Stimulated activated CD4-positive, alpha-beta T cell treated with anti-CD3 and anti-CD28 coated beads, Interleukin-4, amount 100 ng/mL, for 4 hours (primary cell): ENCODE results near the gene CDK10.
A peak's percentile ranks its signal among the peaks of the same experiment; 100 is the strongest.
"Not testable (repeated sequence)": the region's sequence is repeated elsewhere in the genome, so short reads cannot be mapped to it uniquely, and the experiment has no call there.

Experiments used
- DNase-seq, 2 experiments: peaks; one replicate each; pipeline ENCODE4 v3.0.0-alpha.2; 2020

CDK10 gene

DNA sequence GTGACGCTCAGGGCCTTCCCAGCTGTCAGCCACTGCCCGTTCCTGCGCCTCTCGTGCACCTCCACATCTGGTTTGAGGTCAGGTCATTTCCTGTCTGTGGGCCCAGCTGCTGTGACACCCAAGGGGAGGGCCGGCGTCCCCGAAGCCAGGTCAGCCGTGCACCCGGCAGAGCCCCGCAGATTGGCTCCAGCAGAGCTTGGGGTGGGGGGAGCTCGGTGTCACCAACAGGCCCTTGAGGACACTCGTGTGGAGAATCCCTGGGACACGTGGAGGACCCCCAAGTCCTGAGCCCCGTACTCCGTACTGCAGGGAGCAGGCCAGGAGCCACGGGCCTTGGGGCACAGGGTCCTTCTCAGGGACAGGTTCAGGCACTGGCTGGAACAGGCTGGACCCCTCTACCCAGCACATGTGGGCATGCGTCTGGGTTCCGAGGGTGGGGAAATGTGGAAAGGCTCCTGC is 10.2 kb downstream of the CDK10 start:
- DNase-seq, result no peak

DNA sequence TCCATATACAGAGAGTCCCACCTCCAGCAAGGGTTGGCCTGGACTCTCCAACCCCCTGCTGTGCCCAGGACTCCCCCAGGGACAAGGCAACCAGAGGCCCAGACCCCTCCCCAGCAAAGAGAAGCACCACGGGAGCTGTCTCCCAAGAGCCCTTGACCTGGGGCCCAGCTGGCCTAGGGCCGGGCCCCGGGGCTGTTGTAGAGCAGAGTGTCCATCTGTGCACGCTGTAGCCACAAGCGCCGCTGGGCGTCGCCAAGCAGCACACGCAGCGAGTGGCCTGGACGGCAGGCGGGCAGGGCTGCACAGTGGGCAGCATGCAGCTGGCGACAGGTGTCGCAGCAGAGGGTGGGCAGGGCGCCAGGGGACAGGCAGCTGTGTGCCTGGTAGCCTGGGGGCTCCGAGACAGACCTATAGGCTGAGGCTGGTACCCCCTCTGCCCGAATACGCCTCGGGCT is 10.7 kb downstream of the CDK10 start:
- DNase-seq, result no peak

DNA sequence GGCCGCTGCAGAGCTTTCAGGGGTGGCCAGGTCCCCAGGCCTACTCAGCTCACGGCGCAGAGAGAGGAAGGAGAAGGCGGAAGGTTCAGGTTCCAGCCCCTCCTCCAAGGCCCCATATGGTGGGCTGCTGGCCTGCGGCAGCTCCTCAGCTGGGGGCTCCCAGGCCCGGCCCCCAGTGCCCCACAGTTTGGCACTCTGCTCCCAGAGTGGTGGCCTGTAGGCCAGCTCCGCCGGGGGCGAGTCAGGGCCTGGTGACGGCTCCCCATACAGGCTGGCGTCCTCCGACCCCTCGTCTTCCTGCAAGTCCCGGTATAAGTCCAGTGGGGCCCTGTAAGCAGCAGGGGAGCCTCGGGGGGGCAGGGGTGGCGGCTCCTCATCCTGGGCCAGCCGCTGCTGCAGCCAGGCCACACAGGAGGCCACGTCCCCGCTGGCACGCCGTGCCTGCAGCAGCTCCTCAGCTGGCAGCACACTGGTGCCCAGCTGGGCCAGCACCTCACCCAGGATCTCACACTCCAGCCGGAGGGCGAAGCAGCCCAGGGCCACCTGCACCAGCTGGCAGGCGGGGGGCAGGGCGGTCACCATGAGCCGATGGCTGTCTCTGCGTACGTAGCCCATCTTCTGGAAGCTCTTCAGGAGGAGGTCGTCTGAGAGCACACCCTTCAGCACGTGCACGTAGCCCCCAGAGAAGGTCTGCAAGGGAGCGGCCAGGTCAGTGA is 11.3 kb downstream of the CDK10 start:
- DNase-seq, result no peak

DNA sequence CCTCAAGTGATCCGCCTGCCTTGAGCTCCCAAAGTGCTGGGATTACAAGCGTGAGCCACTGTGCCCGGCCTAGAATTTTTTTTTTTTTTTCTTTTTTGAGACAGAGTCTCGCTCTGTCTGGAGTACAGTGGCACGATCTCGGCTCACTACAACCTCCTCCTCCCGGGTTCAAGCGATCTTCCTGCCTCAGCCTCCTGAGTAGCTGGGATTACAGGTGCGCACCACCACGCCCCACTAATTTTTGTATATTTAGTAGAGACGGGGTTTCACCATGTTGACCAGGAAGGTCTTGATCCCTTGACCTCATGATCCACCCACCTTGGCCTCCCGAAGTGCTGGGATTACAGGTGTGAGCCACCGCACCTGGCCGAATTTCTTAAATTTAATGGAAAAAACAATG is 12.2 kb downstream of the CDK10 start:
- DNase-seq, result not testable (repeated sequence)

DNA sequence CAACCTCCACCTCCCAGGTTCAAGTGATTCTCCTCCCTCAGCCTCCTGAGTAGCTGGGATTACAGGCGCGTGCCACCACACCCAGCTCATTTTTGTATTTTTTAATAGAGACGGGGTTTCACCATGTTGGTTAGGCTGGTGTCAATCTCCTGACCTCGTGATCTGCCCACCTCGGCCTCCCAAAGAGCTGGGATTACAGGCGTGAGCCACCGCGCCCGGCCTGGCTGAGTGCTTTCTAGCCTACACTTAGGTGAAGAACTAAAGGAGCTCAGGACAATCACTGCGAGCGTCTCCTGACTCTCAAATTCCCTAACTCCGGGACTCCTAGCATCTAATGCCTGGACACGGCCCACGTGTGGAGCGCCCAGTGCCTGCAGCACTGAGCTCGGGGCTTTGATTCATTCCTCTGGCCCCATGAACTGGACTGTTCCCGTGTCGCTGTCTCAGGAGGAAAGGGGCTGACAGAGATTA is 13.2 kb downstream of the CDK10 start:
- DNase-seq, result not testable (repeated sequence)

DNA sequence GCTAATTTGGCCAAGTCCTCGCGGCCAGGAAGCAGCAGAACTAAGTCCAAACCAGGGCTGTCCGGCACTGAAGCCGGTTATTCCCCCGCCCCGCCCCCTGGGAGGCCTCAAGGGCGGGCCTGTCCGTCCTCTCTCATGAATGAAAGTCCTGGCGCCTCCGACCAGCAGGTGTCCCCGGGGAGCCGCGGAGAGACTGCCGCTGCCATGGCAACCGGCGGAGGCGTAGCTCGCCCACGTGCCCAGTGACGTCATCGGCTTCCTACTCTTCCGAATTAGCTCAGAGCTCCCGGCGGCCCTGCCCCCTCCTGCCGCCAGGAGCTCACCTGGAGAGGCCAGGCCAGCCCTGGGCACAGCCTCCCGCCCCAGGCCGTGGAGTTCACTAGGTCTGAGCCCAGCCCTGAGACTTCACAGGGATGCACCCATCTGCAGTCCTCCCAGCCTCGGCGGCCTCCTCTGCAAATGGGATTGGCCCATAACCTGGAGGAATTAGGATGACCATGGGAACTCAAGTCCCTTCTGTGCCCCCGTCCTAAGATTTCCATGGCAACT is 13.7 kb downstream of the CDK10 start:
- peak; percentile 97 to 99 for DNase-seq

DNA sequence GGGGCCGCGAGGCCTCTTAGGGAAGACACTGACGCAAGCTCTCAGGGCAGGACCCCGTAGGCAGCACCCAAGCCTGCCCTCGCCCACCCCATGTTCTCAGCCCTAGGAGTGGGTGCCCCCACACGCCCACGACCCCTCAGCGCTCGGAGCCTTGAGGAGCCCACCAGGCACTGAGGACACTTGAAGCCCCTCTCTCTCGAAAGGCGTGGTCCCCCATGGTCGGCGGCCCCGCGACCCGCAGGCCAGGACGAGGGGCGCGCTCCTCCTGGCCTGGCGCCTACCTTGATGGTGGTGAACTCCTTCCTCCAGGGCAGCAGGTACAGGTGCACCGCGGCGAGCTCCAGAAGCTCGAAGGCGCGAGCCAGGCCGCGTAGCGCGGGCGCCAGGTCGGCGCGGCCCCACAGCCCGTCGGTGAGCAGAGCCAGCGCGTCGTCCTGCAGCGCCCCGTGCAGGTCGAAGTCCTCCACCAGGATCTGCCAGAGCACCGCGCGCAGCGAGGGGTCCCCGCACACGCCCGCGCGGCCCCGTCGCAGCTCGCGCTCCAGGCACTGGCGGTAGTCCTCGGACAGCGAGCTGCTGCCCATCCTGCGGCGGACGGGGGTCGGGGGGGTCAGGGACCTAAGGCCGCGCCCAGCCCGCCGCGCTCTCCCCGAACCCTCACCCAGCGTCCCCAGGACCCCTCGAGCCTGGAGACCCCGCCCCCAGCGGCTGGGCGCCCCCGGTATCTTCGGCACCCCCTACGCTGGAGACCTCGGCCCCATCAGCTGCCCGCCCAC is 14.3 kb downstream of the CDK10 start:
- peak in 1 of 2 experiments; percentile 38 for DNase-seq

DNA sequence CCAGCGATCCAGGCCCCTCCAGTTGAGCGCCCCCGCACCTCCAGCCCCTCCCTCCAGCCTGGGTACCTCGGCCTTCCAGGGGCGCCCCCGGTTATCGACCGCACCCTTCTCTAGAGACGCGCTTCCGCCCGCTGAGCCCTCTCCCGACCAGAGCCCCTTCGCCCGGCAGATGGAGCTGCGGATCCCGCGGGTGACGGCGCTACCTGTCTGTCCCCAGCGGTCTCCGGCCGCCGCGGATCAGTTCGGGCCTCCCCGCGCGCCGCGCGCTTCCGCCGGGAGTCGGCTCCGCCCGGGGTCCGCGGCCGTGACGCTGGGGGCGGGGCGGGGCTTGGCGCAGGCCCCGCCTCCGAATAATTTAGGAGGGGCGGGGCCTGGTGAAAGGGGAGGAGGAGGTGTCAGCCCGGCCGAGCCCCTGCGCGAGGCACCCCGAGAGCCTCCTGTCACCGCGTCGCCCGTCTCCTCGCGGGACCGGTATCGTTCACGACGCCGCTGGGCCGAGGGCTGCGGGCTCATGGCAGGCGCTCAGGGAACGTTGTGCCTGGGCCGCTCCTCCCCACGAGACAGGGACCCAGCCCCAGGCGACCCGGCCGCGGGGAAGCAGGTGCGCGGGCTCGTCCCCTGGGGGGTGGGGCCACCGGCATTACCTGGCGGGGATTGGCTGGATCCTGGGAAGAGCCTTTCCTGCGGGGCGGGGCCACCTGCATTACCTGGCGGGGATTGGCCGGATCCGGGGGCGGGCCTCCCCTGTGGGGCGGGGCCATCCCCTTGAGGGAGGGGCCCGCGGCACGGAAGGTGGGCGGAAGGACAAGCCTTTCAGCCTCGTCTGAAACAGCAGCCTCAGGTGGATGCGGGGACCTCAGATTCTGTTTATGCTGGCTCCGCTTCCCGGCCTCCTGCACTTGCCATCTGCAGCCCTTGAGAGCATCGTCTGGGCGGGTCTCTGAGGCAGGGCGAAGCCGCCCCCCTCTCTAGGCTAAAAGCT is 15.2 kb downstream of the CDK10 start, which contains the start of gene SPATA2L:
Gene SPATA2L, minus strand, starts transcription at position 281 of the 982 bp plus-strand sequence. CDS start 473 bp downstream, outside the sequence.
- peak; percentile 97 for DNase-seq

DNA sequence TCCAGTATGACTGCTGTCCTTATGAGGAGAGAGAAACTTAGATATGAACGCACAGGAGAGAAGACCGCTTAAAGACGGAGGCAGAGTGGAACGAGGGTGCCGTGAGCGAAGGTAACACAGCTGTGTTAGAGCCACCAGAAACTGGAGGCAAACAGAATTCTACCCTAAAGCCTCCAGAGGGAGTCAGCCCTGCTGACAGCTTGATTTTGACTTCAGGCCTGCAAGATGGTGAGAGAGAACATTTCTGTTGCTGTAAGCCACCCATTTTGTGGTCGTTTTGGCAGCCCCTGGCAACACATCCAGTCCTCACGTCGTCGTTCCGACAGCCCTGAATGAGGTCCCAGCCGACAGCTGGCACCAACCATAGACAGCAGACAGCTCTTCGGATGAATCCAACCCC is 17.8 kb downstream of the CDK10 start:
- no peak for DNase-seq

DNA sequence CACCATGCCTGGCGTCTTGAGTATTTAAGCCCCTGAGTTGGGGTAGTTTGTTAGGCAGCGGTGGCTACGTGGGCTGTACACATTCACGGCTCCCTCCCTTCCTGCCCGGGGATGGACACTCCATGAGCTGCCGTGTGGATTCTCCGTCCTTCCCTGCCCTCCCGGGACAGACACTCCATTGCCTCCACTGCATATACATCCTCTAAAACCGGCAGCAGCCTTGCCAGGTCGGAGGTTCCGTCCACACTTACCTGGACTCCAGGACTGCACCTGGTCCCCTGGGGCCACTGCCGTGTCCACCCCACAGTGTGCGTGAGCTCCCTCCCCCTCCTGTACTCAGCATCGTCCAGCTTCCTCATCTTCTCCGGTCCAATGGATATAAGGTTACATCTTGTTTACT is 18.5 kb downstream of the CDK10 start:
- DNase-seq, result no peak

DNA sequence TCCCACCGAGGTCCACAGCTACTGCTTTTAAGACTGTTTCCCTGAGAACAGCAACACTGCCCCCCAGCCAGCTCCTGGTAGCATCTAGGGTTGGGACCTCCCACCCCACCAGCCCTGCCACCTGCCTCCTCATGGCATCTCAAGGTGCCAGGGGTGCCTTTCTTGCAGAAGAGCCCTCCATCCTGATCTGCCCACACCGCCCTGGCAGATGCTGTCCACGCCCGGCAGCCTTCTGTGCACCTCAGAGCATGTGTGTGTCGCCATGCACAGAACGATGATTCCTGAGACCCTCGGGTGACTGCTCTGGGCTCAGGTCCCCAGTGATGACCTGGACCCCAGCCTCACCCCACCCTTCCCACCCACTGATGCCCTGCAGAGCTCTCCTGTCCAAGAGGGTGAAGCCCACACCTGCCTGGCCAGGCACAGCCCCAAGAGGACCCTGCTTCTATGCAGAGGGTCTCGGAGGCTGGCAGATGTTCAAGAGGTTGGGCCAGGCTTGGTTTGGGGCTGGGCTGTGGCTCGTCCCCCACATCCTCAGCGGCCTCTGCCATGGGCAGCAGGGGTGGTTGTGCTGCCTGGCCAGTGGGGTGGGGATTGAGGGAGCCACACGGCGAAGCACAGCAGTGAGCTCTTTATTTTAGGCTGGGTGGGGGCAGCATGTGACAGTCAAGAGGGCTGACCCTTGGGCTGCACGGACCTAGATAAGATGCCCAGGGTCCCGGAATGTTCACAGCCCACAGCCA is 20.2 kb downstream of the CDK10 start:
- no peak for DNase-seq

DNA sequence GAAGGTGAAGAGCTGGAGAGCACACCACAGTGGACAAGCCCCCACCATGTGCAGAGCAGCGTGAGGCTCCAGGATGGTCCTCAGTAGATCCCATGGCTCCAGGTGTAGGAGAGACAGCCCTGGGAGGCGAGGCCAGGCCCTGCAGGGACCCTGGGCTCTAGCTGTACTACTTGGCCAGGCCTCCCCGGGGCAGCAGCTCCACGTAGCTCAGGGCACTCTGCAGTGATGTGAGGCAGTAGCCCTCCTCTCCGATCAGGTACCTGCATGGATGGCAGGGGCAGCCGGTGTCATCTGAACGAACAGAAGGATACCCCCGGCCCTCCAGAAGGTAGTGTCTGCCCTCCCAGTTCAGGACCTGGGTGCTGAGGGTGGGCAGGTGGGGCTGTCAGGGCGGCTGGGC is 21.2 kb downstream of the CDK10 start:
- DNase-seq, result no peak

DNA sequence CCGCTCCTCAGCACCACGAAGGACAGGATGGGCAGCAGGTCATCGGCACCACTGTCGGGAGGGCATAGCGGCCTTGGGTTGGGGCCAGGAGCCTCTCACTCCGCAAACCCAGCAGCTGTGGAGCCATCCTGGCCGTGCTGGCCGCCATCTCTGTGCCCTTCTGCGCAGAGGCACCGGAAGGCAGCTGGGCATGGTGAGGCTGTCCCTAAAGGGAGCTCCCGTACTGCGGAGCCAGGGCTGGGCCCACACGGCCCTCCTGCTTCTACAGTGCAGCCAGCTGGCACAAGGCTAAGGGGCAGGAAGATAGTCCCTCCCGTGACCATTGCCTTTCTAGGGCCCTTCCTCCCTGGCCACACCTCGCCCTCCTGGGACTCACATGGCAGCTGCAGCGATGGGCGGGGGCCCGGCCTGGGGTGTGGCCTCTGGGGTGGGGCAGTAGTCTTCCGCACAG is 22.0 kb downstream of the CDK10 start:
- no peak for DNase-seq

DNA sequence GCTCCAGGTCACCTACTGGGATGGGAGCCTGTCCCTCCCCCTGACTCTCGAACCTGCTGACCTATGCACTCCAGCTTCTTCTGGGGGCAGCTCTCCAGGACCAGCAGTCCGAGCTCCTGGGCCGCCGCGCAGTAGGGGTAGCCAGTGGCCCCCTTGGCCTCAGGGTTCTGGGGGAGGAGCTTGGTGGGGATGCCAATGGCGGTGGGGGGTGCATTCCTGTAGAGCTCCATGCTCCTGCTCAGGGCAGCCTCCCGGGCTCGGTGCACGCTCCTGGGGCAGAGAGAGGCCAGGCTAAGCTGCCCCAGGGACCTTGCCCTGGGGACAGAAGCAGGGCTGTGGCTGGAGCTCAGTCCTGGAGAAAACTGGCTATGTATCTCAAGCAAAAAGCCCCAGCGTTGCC is 22.7 kb downstream of the CDK10 start:
- no peak for DNase-seq

DNA sequence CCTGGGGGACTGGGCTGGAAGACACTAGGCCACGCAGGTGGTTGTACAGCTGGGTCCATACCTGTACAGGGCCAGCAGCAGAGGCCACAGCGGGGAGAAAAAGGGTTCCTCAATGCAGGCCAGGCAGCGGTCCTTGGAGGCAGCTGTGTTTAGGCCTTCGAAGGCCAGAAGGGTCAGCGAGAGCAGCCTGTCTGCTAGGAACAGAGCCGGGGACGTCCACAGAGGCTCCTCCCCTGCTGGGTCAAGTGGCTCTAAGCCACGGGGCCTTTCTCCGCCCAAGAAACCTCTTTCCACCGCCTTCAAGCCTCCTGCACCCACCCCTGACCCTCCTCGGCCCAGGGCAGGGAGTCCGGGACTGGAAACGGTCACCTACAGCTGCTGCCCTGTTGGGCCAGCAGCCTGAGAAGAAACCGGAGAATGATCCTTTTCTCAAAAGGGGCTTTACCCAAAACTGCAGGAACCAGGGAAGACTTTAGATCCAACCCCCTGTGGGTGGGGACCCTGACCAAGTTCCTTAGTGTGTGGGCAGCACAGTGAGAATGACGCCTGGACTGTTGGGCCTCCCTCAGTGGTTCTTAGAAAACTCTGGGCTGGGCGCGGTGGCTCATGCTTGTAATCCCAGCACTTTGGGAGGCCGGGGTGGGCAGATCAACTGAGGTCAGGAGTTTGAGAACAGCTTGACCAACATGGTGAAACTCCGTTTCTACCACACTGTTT is 23.4 kb downstream of the CDK10 start:
- no peak for DNase-seq

DNA sequence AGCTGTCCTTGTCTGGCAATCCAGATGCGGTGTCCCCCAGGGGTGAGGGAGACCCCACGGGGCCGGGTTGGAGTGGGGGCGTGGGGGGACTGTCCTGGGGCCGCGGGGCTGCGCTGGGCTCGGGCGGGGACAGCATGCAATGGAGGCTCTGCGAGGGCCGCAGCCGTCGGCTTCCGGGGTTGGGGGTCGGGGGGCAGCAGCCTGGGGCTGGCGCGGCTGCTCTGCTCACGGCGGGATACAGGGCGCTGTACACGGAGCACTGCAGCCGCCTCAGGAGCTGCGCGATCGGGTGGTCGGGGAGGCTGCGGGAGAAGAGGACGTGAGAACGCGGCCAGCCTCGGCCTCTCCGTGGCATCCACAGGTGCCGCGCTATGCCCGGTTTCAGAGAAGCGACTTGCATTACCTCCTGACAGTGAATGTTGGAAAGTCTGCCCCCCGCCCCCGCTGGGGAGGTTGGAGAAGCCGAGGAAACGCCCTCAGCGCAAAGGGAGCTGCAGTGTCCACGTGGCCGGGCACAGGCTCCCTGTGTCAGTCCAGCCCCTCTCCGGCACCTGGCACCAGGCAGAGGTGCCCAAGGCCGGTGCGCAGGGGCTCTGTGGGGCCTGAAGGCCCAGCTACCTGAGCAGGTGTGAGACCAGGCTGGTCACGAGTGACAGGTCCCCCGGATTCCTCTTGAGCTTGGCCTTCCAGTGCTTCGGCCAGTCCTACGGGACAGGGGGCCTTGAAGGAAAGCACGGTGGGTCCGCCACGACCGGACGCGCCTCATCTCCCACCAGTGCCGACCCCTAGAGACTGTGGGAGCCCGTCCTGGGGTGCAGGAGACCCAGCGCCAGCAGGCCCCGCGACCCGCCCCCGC is 24.4 kb downstream of the CDK10 start:
- DNase-seq, result no peak

DNA sequence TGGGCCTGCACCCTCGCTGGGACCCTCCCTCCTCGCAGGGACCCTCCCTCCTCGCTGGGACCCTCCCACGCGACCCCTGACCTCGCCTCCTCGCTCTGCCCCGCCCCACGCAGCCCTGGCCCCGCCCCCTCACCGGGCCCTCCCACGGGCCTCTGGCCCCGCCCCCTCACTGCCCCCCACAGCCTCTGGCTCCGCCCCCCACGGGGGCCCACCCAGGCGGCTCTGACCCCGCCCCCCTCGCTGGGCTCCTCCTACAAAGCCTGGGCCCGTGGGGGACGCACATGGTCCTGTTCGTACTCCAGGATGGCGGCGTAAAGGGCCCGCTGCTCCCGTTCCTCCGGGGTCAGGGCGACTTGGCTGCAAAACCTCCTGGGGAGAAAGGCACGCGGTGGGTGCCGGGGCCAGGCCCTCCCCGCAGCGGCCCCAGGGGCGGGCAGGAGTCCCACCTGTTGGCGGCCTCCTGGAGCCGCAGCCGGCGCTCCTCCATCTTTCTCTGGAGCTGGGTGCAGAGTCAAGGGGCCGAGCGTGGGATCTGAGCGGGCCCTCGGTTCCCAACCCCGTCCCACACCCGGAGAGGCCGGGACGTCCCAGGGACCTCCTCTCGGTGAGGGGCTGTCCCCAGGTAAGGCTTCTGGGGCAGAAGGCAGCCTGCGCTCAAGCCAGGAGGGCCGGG is 25.2 kb downstream of the CDK10 start:
- peak; percentile 67 to 79 for DNase-seq

DNA sequence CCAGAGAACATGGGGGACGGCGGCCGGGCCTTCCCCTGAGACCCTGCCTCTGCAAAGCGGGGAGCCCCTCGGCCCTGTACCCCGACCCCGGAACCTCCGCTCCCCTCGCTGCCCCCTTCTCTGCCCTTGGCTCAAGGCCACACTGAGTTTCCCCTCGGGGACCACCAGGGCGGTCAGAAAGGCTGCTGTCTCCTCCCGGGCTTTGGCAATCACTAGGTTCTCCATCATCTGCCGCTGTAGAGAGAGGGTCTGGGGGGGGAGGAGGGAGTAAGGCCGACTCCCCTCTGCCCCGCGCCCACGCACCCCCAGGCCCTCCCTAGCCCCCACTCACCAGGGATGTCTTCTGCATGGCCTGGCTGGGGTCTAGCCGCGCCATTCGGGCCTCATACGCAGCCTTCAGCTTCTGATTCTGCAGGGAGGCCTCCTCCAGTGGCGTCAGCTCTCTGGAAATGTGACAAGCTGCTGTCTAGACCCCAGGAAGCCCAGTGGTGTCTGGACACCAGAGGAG is 25.8 kb downstream of the CDK10 start:
- DNase-seq, result no peak

DNA sequence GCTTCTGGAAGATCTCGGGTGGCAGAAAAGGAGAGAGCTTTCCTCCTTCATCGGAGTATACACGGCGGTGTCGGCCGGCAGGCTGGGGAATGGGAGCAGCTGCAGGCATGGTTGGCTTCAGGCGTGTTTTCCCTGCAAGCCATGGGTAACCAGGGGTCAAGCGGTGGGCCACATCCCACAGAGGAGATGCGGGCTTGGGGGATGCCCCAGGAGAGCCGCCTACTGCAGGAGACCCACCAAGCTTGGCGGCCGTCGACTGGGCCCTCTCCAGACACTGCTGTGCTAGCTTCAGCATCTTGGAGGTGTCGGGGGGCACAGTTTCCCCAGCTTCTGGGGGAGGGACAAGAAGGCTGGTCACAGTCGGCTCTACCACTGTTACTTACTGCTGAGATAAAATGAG is 30.0 kb downstream of the CDK10 start:
- DNase-seq, result no peak
